Dendritic cell treated with granulocyte-macrophage colony-stimulating factor and Interleukin-4, amounts not matched to agents 40 ng/mL and 50 ng/mL, for 4 days (primary cell): Measurements from ENCODE around the gene ITSN1.

Source experiments
- H3K27ac Mint-ChIP-seq: one replicate; pipeline ENCODE4 v1.8.0; 2022; ENCODE audit warnings: mild to moderate bottlenecking, mixed read lengths
- H3K27me3 Mint-ChIP-seq: one replicate; pipeline ENCODE4 v1.8.0; 2022; ENCODE audit warnings: mild to moderate bottlenecking, mixed read lengths
- H3K36me3 Mint-ChIP-seq: one replicate; pipeline ENCODE4 v1.8.0; 2022; ENCODE audit warnings: low read depth, mixed read lengths
- H3K4me1 Mint-ChIP-seq: one replicate; pipeline ENCODE4 v1.8.0; 2022; ENCODE audit warnings: low read depth, mixed read lengths
- H3K4me3 Mint-ChIP-seq: one replicate; pipeline ENCODE4 v1.8.0; 2022; ENCODE audit warnings: mild to moderate bottlenecking, moderate library complexity, mixed read lengths
- H3K9me3 Mint-ChIP-seq: one replicate; pipeline ENCODE4 v1.8.0; 2022; ENCODE audit warnings: mixed read lengths
- intact Hi-C: fragments of 100-400 bp; cut with micrococcal nuclease; formaldehyde crosslinking; loops from one replicate; pipeline ENCODE4 v1.15.0; 2022

ITSN1 gene

GRCh38 chr21:33831962-33832659, 189.8 kb downstream of the ITSN1 start:
- intact Hi-C loops, result no loop called here
- Mint-ChIP-seq H3K27ac (no peak overlapping the region), H3K9me3 (no peaks in the 10 kb centered on the region)

GRCh38 chr21:33834801-33835500, 192.7 kb downstream of the ITSN1 start:
- Mint-ChIP-seq H3K9me3 (no peaks in the 10 kb centered on the region), H3K27me3 (no peaks in the 10 kb centered on the region), H3K36me3 (peaks cover 90% of the 10 kb centered on the region), H3K4me1 (no peaks in the 10 kb centered on the region), H3K4me3 (no peak overlapping the region), H3K27ac (no peak overlapping the region)
- intact Hi-C loops, result no loop called here

More at GRCh38 chr21:33831962-33832659, 189.8 kb downstream of the ITSN1 start:
- Mint-ChIP-seq H3K4me1 (no peaks in the 10 kb centered on the region), H3K4me3 (no peak overlapping the region), H3K36me3 (peaks cover 90% of the 10 kb centered on the region), H3K27me3 (no peaks in the 10 kb centered on the region)

- no peaks in the 10 kb centered on the region for H3K27me3 Mint-ChIP-seq
- no peaks in the 10 kb centered on the region for H3K4me1 Mint-ChIP-seq
- H3K27ac Mint-ChIP-seq, result no peak overlapping the region
- H3K36me3 Mint-ChIP-seq, result peaks cover 84% of the 10 kb centered on the region
- intact Hi-C loops, result no loop called here
- no peaks in the 10 kb centered on the region for H3K9me3 Mint-ChIP-seq
- H3K4me3 Mint-ChIP-seq, result no peak overlapping the region
These were observed 193.6 kb downstream of the ITSN1 start for GRCh38 chr21:33835920-33836319.

GRCh38 chr21:33836408-33836807, 194.1 kb downstream of the ITSN1 start:
- Mint-ChIP-seq H3K27ac (no peak overlapping the region), H3K36me3 (peaks cover 80% of the 10 kb centered on the region), H3K27me3 (no peaks in the 10 kb centered on the region), H3K4me1 (peaks cover under 1% of the 10 kb centered on the region), H3K9me3 (no peaks in the 10 kb centered on the region), H3K4me3 (no peak overlapping the region)
- intact Hi-C loops, result no loop called here

- Mint-ChIP-seq H3K27ac (no peak overlapping the region), H3K4me1 (peaks cover 28% of the 10 kb centered on the region), H3K27me3 (no peaks in the 10 kb centered on the region), H3K4me3 (no peak overlapping the region), H3K9me3 (no peaks in the 10 kb centered on the region), H3K36me3 (peaks cover 70% of the 10 kb centered on the region)
- intact Hi-C loops, result no loop called here
These were observed 196.9 kb downstream of the ITSN1 start for GRCh38 chr21:33839167-33839716.

GRCh38 chr21:33839806-33840205, 197.5 kb downstream of the ITSN1 start:
- H3K27ac Mint-ChIP-seq, result no peak overlapping the region
- H3K36me3 Mint-ChIP-seq, result peaks cover 70% of the 10 kb centered on the region
- no peaks in the 10 kb centered on the region for H3K27me3 Mint-ChIP-seq
- intact Hi-C loops, result no loop called here
- peaks cover 28% of the 10 kb centered on the region for H3K4me1 Mint-ChIP-seq
- H3K4me3 Mint-ChIP-seq, result no peak overlapping the region
- H3K9me3 Mint-ChIP-seq, result no peaks in the 10 kb centered on the region

- Mint-ChIP-seq H3K4me3 (no peak overlapping the region), H3K27ac (no peak overlapping the region), H3K4me1 (peaks cover 28% of the 10 kb centered on the region), H3K36me3 (peaks cover 61% of the 10 kb centered on the region), H3K9me3 (no peaks in the 10 kb centered on the region), H3K27me3 (no peaks in the 10 kb centered on the region)
- intact Hi-C loops, result no loop called here
These were observed 198.5 kb downstream of the ITSN1 start for GRCh38 chr21:33840771-33841170.

GRCh38 chr21:33841561-33841960, 199.3 kb downstream of the ITSN1 start:
- no peaks in the 10 kb centered on the region for H3K9me3 Mint-ChIP-seq
- no peak overlapping the region for H3K4me3 Mint-ChIP-seq
- intact Hi-C loops, result no loop called here
- H3K36me3 Mint-ChIP-seq, result peaks cover 53% of the 10 kb centered on the region
- H3K27ac Mint-ChIP-seq, result no peak overlapping the region
- peaks cover 34% of the 10 kb centered on the region for H3K4me1 Mint-ChIP-seq
- H3K27me3 Mint-ChIP-seq, result no peaks in the 10 kb centered on the region

GRCh38 chr21:33843216-33843615, 200.9 kb downstream of the ITSN1 start:
- H3K27me3 Mint-ChIP-seq, result no peaks in the 10 kb centered on the region
- H3K9me3 Mint-ChIP-seq, result no peaks in the 10 kb centered on the region
- no peak overlapping the region for H3K4me3 Mint-ChIP-seq
- H3K36me3 Mint-ChIP-seq, result peaks cover 37% of the 10 kb centered on the region
- intact Hi-C loops, result no loop called here
- H3K27ac Mint-ChIP-seq, result no peak overlapping the region
- peaks cover 37% of the 10 kb centered on the region for H3K4me1 Mint-ChIP-seq

GRCh38 chr21:33844104-33844889, 202.0 kb downstream of the ITSN1 start:
- no peaks in the 10 kb centered on the region for H3K27me3 Mint-ChIP-seq

GRCh38 chr21:33844890-33845205, 202.5 kb downstream of the ITSN1 start:
- Mint-ChIP-seq H3K36me3 (peaks cover 21% of the 10 kb centered on the region), H3K4me3 (no peak overlapping the region), H3K9me3 (no peaks in the 10 kb centered on the region), H3K27me3 (no peaks in the 10 kb centered on the region), H3K4me1 (peaks cover 37% of the 10 kb centered on the region), H3K27ac (no peak overlapping the region)
- intact Hi-C loops, result no loop called here

More at GRCh38 chr21:33844104-33844889, 202.0 kb downstream of the ITSN1 start:
- intact Hi-C loops, result no loop called here
- Mint-ChIP-seq H3K27ac (no peak overlapping the region), H3K4me1 (peaks cover 37% of the 10 kb centered on the region), H3K36me3 (peaks cover 26% of the 10 kb centered on the region), H3K9me3 (no peaks in the 10 kb centered on the region), H3K4me3 (no peak overlapping the region)

- Mint-ChIP-seq H3K36me3 (peaks cover 15% of the 10 kb centered on the region), H3K4me3 (no peak overlapping the region), H3K9me3 (no peaks in the 10 kb centered on the region), H3K4me1 (peaks cover 37% of the 10 kb centered on the region), H3K27ac (no peak overlapping the region), H3K27me3 (no peaks in the 10 kb centered on the region)
- intact Hi-C loops, result no loop called here
These were observed 203.8 kb downstream of the ITSN1 start for GRCh38 chr21:33846141-33846540.

- Mint-ChIP-seq H3K27me3 (no peaks in the 10 kb centered on the region), H3K4me1 (peaks cover 24% of the 10 kb centered on the region), H3K36me3 (peaks cover 15% of the 10 kb centered on the region), H3K27ac (no peak overlapping the region), H3K4me3 (no peak overlapping the region), H3K9me3 (no peaks in the 10 kb centered on the region)
- intact Hi-C loops, result no loop called here
These were observed 205.4 kb downstream of the ITSN1 start for GRCh38 chr21:33847588-33848248.
